GM12873 (cell line): ENCODE results near the gene APOBEC3F.

ENCODE experiments used
- CTCF ChIP-seq: IDR thresholded peaks from 2 replicates; pipeline ENCODE4 v1.5.1; 2012; ENCODE audit warnings: low read depth, mild to moderate bottlenecking, moderate library complexity, low read length, control low read depth; ENCODE audit not compliant: insufficient read depth; ENCODE audit errors: missing control alignments

The APOBEC3F gene

GRCh38 chr22:39081598-39081997, 40.9 kb downstream of the APOBEC3F start:
- no peak for TF ChIP-seq CTCF

GRCh38 chr22:39083212-39084165, 42.8 kb downstream of the APOBEC3F start:
- no peak for TF ChIP-seq CTCF

GRCh38 chr22:39084666-39085065, 44.0 kb downstream of the APOBEC3F start:
- TF ChIP-seq CTCF = no peak

- TF ChIP-seq CTCF = no peak
Observed at GRCh38 chr22:39087098-39087497, 46.4 kb downstream of the APOBEC3F start.

- TF ChIP-seq CTCF = no peak
Observed at GRCh38 chr22:39087881-39088684, 47.4 kb downstream of the APOBEC3F start.

- TF ChIP-seq CTCF = no peak
Observed at GRCh38 chr22:39088685-39089032, 48.0 kb downstream of the APOBEC3F start.

- TF ChIP-seq CTCF = no peak
Observed at GRCh38 chr22:39089928-39090327, 49.3 kb downstream of the APOBEC3F start.
